ENCODE measurements around the gene ASAP2. TPM values are rescaled to one million over a fixed set of nuclear protein-coding genes. Genes with fewer than 3 reads are reported as not detected.

The ASAP2 gene
- polyA plus RNA-seq, 3 donors = 0.08 to 1.1 (median 0.20) TPM

DNA sequence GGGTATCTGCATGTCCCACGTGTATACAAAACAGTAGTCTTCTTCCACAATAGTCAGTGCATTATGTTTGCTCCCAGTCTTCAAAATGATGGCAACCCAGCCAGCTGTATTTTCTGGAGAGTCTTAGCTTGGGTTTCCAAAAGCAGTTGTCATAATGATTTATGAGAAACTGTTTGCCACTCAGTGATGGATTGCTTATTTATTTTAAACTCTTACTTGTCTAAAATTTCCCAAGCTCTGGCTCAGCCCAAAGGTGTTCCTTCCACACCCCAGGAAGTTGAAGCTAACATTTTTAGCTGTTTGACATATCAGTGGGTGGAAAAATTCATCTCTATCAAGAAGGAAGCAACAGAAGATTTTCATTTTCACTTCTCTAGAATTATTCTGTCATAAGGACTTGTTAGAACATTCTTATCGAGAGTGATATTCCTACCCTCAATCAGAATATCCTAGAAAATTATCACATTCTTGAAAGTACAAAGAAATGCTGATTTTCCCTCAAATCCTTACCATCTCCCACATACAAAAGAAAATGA is 78.8 kb downstream of the ASAP2 start:
- TF ChIP-seq, protein P1, sequence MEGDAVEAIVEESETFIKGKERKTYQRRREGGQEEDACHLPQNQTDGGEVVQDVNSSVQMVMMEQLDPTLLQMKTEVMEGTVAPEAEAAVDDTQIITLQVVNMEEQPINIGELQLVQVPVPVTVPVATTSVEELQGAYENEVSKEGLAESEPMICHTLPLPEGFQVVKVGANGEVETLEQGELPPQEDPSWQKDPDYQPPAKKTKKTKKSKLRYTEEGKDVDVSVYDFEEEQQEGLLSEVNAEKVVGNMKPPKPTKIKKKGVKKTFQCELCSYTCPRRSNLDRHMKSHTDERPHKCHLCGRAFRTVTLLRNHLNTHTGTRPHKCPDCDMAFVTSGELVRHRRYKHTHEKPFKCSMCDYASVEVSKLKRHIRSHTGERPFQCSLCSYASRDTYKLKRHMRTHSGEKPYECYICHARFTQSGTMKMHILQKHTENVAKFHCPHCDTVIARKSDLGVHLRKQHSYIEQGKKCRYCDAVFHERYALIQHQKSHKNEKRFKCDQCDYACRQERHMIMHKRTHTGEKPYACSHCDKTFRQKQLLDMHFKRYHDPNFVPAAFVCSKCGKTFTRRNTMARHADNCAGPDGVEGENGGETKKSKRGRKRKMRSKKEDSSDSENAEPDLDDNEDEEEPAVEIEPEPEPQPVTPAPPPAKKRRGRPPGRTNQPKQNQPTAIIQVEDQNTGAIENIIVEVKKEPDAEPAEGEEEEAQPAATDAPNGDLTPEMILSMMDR (IDR thresholded peaks at IDR 0.05) = no peak
- no peak overlapping the region for H3K4me2 ChIP-seq (replicated peaks; ENCODE audit: extremely low read depth, low read length, poor library complexity, severe bottlenecking)
- no peak for DNase-seq
- no peaks in the 10 kb centered on the region for H4K20me1 ChIP-seq (ENCODE audit: insufficient read depth, low read length)
- no peak overlapping the region for H3K27ac Mint-ChIP-seq
- H3K79me2 ChIP-seq (ENCODE audit: insufficient read depth, low read length) = no peaks in the 10 kb centered on the region
- no peaks in the 10 kb centered on the region for H3K27me3 ChIP-seq (ENCODE audit: control insufficient read depth in 2 of 2, insufficient read depth in 2 of 2, low read length in 2 of 2)
- H3K9me3 ChIP-seq (replicated peaks in 1 of 2; ENCODE audit: control insufficient read depth in 1 of 2, insufficient read depth in 1 of 2, low read length in 2 of 2) = no peaks in the 10 kb centered on the region
- intact Hi-C loops (cut with micrococcal nuclease) = no loop called here
- H3K36me3 ChIP-seq (replicated peaks in 1 of 2; ENCODE audit: control insufficient read depth in 1 of 2, insufficient read depth in 2 of 2, low read length in 2 of 2) = no peaks in the 10 kb centered on the region
- H3K9me3 Mint-ChIP-seq = peaks cover 0 to 3% (median 0%) of the 10 kb centered on the region in 7 donors
- no peak overlapping the region for H3K4me3 ChIP-seq (replicated peaks in 1 of 3; ENCODE audit: low read depth in 2 of 3, low read length in 3 of 3)
- H3K36me3 Mint-ChIP-seq = no peaks in the 10 kb centered on the region
- peaks cover 16% of the 10 kb centered on the region for H3K4me1 Mint-ChIP-seq
- H3K27ac ChIP-seq (ENCODE audit: low read depth in 1 of 2, low read length in 2 of 2) = no peak overlapping the region
- no CpG with 5 or more reads among the region's 2 CpGs for WGBS (ENCODE audit: insufficient coverage)
- H3K27me3 Mint-ChIP-seq (ENCODE audit: low read depth in 3 of 3) = peaks cover 0 to 1% (median 0%) of the 10 kb centered on the region in 3 donors
- no peak overlapping the region for H2AFZ ChIP-seq (ENCODE audit: insufficient read depth, low read depth, low read length, poor library complexity, severe bottlenecking)
- H3K4me3 Mint-ChIP-seq = no peak overlapping the region
- H3K9ac ChIP-seq (ENCODE audit: insufficient read depth, low read length, poor library complexity, severe bottlenecking) = no peak overlapping the region
- H3K4me1 ChIP-seq (ENCODE audit: control insufficient read depth in 1 of 2, insufficient read depth in 2 of 2, low read length in 2 of 2) = no peaks in the 10 kb centered on the region

DNA sequence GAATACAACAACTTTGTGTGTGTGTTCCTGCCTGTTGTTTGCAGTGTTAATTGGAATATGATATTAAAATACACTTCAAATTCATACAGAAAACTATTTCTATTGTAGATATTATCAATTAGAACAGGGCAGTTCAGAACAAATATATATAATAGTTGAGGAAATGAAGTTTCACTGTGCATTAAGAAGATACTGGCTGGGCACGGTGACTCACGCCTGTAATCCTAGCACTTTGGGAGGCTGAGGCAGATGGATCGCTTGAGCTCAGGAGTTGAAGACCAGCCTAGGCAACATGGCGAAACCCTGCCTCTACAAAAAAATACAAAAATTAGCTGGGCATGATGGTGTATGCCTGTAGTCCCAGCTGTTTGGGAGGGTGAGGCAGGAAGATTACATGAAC is 79.3 kb downstream of the ASAP2 start:
- no peak overlapping the region for H3K9ac ChIP-seq (ENCODE audit: insufficient read depth, low read length, poor library complexity, severe bottlenecking)
- H3K27me3 Mint-ChIP-seq (ENCODE audit: low read depth in 3 of 3) = peaks cover 0 to 1% (median 0%) of the 10 kb centered on the region in 3 donors
- H3K9me3 ChIP-seq (replicated peaks in 1 of 2; ENCODE audit: control insufficient read depth in 1 of 2, insufficient read depth in 1 of 2, low read length in 2 of 2) = no peaks in the 10 kb centered on the region
- peaks cover 0 to 3% (median 0%) of the 10 kb centered on the region in 7 donors for H3K9me3 Mint-ChIP-seq
- peaks cover 16% of the 10 kb centered on the region for H3K4me1 Mint-ChIP-seq
- no peaks in the 10 kb centered on the region for H3K36me3 Mint-ChIP-seq
- intact Hi-C loops (cut with micrococcal nuclease) = no loop called here
- H3K4me2 ChIP-seq (replicated peaks; ENCODE audit: extremely low read depth, low read length, poor library complexity, severe bottlenecking) = no peak overlapping the region
- H3K4me3 Mint-ChIP-seq = no peak overlapping the region
- H3K4me1 ChIP-seq (ENCODE audit: control insufficient read depth in 1 of 2, insufficient read depth in 2 of 2, low read length in 2 of 2) = no peaks in the 10 kb centered on the region
- no peak overlapping the region for H3K27ac Mint-ChIP-seq
- TF ChIP-seq, protein P1 (IDR thresholded peaks at IDR 0.05) = no peak
- no peak overlapping the region for H3K27ac ChIP-seq (ENCODE audit: low read depth in 1 of 2, low read length in 2 of 2)
- H4K20me1 ChIP-seq (ENCODE audit: insufficient read depth, low read length) = no peaks in the 10 kb centered on the region
- H3K27me3 ChIP-seq (ENCODE audit: control insufficient read depth in 2 of 2, insufficient read depth in 2 of 2, low read length in 2 of 2) = no peaks in the 10 kb centered on the region
- no peaks in the 10 kb centered on the region for H3K36me3 ChIP-seq (replicated peaks in 1 of 2; ENCODE audit: control insufficient read depth in 1 of 2, insufficient read depth in 2 of 2, low read length in 2 of 2)
- H2AFZ ChIP-seq (ENCODE audit: insufficient read depth, low read depth, low read length, poor library complexity, severe bottlenecking) = no peak overlapping the region
- no peaks in the 10 kb centered on the region for H3K79me2 ChIP-seq (ENCODE audit: insufficient read depth, low read length)
- 95% methylated on average over 3 of the region's 4 CpGs for WGBS (ENCODE audit: insufficient coverage)
- no peak overlapping the region for H3K4me3 ChIP-seq (replicated peaks in 1 of 3; ENCODE audit: low read depth in 2 of 3, low read length in 3 of 3)
- no peak for DNase-seq

Data from CD14-positive monocyte (primary cell).